Stimulated activated CD4-positive, alpha-beta T cell treated with anti-CD3 and anti-CD28 coated beads, Interleukin-1b, Interleukin-23, amount 100 ng/mL, for 4 hours (primary cell): Measurements from ENCODE around the gene LRFN5.

Experiments
- DNase-seq, 2 donors: peaks; one replicate each; pipeline ENCODE4 v3.0.0-alpha.2; 2020; ENCODE audit warnings: low read depth in 2 of 2

The LRFN5 gene

DNA sequence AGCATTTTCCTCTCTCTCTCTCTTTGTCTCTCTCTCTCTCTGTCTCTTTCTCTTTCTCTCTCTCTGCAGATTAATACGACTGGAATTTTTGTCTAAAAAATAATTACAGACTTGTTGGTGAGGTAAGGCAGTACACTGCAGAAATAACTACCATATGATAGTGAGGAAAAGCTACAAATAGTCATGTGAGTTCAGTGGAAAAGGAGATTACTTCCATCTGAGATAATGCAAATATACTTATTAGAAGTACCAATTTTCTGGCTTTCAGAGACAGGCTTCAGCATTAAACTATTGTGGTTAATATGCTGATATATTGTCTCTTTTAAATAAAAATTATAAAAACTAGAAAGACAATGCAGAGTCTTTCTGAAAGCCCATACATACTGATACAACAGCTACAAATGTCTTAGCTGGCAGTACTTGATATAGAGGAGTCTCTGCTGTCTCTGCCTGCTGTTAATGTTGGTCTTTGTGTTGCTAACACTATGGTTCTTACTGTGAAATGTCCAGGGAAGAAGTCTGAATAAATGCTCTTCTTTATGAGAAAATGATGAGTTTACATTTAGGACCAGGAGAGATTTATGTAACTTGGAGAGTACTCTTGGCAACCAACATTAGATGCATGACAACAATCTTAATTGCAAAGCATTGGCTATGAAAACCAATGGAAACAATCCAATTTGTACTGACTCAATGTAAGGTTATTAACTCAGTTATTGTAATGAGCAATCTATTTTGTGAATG lies 167.0 kb downstream of the LRFN5 start:
- DNase-seq, result no peak

DNA sequence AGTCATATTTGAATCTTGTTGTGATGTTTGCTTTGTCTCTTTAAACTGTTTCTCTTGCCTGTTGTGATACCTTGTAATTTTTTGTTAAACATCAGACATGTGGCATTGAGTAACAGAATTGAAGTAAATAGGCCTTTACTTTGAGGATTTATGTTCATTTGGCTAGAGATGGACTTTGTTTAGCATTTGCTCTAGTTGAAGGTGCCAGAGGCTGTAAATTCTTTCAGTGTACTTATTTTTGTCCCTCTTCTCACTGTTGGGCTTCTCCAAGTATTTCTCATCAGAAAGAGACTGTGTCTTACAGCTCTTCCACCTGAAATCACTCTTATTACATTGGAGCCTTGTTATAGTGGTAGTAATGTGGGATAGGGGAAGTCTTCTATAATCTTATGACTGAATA lies 175.8 kb downstream of the LRFN5 start:
- DNase-seq, result no peak

DNA sequence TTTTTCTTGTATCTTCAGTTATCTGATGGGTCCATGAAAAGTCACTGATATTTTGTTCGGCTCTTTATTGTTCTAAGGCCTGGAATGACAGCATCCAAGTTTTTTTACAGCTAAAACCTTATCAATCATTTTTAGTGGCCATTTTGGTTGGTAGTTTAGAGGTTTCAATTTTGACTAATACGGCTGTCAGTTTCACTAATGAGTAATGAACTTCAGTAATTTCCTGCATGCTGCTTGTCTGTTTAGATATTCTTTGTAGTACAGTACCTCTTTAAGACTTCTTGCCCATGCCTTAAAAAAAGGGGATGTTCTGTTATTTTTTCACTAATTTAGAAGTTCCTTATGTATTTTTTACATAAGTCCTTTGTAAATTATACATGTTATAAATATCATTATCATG lies 176.7 kb downstream of the LRFN5 start:
- DNase-seq, result no peak

DNA sequence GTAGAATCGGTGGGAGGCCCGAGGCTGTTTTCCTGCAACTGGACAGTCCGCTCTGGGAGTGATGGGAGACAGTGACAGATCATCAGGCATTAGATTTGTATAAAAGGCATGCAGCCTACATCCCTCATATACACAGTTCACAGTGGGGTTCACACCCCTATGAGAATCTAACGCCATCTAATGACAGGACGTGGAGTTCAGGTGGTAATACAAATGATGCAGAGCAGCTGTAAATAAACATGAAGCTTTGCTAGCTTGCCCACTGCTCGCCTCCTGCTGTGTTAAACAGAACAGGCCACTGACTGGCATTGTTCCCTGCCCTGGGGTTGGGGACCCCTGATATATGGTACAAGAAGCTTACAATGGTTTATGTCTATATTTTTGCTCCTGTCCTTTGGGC lies 179.0 kb downstream of the LRFN5 start:
- DNase-seq, result no peak

DNA sequence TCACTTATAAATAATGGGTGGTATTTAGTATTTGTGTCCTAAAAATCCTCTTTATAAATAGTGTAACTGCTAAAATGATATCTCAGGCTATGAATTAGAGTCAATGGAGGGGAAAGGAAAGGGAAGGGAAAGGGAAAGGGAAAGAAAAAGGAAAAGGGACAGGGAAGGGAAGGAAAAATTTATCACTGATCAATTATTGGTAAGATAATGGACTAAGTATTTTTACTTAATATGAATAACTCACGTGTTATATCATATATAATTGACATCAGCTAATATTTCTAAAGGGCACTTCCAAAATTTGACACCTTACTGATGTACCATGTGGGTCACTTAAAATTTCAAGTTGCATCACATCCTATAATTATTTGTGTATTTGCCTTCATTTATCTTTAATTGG lies 193.1 kb downstream of the LRFN5 start:
- no peak for DNase-seq

DNA sequence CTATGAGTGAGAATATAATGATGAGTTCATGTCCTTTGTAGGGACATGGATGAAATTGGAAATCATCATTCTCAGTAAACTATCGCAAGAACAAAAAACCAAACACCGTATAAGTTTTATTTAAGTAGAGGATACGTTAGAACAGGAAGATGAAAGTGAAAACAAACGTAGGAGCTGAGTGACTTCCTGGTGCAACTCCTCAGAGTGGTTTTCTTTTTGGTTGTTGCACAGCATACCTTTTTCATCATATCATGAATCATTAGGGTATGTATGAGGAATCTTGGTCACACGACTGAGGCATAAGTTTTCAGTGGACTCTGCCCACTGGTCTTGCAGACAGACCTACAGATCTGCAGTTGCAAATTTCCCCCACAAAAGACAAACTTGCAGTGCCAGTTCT lies 199.0 kb downstream of the LRFN5 start:
- no peak for DNase-seq

DNA sequence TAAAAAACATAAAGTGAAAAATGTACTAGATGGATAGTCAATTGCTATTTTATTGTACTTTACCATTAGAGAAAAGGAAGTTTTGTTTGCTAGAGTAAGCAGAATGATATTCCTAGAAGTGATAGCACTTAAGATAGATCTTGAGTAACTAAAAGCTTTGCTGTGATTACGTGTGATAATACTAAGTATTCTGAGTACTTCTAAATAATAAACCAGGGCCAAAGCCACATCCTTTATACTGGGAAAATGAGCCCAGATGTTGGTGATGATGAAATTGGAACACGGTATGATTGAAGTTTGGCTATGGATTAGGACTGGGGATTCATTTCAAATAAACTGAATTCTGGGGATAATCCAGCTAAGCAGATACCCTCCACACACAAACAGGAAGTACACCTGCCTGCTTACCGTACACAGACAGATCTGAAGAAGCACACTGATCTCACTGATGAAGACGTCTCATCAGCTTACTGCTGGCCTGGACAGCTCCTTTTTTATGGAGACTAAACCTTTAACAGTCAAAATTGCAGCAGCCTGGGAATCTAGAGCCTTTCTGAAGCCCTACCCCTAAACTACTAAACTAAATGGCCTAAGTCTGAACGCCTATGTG lies 199.8 kb downstream of the LRFN5 start:
- DNase-seq, result no peak

DNA sequence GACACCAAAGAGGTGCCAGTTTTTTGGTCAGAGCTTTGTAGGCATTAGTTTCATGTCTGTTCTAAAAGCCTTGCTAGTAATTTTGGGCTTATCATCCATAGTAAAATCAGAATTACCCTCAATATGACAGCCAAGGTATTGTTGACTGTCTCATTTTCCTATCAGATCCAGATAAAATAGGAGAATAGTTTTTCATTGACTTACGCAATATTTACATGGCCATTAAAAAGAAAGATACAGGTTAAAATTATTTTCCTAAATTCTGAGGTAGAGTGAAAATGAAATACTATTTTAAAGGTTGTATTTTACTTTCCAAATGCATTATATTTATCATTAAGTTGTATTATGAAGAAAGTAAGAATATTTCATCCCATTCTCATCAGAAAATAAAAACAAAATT lies 203.7 kb downstream of the LRFN5 start:
- DNase-seq, result no peak

DNA sequence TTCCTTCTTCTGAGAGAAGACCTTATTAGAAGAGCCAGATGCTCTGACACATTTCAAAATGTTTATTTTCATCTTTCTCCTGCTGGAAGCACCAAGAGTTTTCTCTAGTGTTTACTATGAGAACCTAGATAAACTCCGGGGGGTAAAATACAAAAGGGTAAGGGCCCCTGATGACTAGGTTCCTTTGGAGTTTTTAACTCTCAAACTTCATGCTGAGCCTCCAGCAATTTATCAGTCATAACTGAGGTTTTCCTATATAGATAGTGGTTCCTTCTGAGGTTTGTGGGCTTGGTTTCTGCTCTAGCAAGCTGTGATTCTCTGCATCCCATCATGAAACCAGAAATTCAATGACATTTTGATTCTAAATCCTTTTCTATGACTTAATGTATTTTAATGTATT lies 210.9 kb downstream of the LRFN5 start:
- DNase-seq, result no peak

DNA sequence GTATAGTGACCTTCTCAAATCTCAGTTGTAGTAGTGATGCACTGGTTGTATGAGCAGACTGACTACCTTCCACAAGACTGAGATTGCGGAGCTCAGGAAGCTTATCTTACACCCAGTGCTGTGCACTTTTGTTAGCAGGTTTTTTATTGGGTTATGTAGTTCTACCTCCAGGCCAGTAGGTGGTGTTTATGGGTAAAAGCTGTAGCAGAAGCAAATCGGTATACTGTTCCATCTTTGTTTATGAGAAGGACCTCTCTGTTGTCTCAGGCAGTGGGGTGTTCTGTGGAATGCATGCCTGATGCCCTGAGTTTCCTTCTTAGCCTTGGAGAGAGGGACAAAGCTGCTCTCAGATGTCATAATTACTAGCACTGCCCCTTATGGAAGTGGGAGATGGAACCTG lies 217.8 kb downstream of the LRFN5 start:
- no peak for DNase-seq

DNA sequence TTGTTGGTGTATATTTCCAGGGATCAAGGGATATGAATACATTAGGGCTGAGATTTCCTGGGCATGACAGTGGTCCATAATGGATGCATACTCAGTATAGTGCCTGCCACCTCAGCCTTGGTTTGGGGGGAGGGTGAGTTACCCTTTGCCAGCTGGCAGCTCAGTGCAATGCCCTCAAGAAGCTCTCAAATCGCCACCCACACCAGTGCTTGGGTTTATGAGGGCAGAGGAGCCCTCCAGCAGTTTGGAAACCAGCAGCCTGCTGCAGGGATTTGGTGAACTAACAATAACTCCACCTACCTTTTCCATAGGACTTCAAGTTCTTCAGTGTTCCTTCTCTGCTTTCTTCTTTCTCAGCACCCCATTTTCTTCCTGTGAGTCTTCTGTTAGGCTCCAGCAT lies 218.9 kb downstream of the LRFN5 start:
- no peak for DNase-seq

DNA sequence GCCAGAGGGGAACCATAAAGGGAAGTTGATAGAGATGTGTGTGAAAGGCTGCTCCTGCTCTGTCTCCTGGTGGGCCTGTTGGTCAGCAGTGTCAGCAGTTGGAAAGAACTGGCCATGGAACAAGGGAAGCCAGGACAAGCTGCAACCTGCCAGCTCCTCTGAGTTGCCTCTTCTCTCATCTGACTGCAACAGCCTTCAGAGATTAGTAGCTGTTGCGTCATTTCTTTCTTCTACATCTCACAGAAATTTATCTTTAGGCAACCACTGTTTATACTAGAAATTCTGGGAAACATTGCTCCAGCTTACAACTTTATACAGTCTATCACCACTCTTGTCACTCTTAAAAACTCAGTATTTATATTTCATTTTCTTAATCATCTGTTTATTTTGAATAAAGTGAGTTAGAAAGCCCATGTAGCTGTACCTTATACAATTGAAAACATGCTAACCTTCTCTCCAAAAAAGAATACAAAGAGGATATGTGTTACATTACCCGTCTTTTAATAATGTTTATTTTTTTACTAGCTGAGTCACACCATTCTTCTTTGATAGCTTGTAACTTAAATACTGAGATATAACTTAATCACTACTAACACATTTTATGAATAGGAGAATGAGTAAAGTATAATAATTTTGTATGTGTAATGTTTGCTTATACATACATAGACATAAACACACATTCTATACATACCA lies 224.2 kb downstream of the LRFN5 start:
- DNase-seq, result no peak

DNA sequence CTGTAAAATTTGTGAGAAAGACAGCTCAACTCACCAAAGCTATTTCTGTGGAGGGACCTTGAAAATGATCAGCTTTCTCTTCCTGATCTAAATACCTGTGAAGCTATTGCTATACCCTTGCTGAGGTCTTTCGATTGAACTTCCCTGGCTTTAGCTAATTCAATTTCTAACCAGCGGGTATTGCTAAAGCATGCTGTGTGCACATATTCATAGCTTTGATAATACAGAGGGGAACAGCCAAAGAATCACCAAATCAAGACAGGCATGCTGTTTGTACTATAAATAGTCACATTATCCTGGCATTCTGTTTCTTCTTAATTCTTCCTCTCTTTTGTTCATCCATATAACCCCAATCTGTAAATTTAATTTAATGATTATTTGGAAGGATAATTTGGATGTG lies 233.0 kb downstream of the LRFN5 start:
- no peak for DNase-seq

DNA sequence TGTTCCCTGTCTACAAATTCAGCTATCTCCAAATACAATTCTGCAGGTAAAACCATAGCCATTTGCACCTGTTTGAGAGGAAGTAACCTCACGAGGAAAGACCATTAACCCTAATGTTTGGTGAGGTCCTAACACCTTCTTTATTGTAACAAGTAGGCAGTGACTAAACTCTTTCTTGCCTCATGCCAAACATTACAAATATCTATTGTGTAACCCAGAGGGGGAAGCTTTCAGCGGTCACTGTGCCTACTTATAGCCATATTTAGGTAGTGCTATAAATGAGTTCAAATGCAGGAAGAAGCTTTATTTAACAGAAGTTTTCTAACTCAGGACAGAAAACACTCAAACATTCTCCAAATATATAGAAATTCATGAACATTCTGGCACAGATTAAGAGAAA lies 252.7 kb downstream of the LRFN5 start:
- DNase-seq, result no peak

DNA sequence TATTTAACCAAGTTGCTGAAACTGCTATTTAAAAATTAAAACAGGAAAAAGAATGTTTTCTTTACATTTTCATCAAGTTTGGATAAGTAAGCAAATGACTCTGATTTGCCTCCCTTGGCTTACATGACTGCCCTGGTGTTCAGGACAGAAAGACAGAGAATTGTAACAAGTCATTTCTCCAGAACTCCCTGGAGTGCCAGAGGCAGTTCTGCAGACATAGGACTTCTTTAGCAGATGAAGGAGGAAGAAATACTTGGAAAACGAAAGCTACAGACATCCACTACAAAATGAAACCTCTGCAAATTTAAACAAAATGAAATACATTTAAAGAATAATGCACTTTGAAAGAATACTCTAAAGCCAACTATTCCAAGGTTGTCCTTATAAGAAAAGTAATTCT lies 253.9 kb downstream of the LRFN5 start:
- DNase-seq, result no peak

DNA sequence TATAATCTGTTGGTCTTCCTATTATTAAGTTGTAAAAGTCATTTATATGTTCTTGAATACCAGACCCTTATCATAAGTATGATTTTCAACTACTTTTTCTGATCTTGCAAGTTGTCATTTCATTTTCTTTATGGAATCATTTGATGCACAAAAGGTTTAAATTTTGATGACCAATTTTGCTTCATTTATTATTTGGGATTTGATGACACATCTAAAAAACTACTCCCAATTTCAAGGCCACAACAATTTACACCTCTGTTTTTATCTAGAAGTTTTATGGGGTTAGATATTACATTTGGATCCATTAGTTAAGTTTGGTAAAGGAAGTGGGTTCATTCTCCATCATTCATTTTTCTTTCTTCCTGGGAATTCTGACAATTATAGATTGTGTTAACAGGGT lies 259.2 kb downstream of the LRFN5 start:
- DNase-seq, result no peak

DNA sequence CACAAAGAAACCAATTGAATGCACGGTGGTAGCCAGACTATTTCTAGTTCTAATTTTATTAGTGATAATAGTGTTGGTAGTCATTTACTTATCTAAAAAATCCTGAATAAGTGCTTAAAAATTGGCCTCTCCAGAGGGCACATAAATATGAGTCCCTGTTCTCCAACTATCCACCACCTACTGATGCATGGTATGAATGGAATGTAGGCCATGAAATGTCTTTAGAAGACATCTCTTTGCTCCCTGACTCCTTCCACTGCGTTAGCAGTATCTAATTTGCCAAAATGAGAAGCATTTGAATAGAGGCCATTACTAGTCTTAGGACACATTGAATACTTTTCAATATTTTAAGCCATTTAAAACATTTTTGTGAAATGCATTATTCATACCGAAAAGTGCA lies 261.7 kb downstream of the LRFN5 start:
- DNase-seq, result no peak

DNA sequence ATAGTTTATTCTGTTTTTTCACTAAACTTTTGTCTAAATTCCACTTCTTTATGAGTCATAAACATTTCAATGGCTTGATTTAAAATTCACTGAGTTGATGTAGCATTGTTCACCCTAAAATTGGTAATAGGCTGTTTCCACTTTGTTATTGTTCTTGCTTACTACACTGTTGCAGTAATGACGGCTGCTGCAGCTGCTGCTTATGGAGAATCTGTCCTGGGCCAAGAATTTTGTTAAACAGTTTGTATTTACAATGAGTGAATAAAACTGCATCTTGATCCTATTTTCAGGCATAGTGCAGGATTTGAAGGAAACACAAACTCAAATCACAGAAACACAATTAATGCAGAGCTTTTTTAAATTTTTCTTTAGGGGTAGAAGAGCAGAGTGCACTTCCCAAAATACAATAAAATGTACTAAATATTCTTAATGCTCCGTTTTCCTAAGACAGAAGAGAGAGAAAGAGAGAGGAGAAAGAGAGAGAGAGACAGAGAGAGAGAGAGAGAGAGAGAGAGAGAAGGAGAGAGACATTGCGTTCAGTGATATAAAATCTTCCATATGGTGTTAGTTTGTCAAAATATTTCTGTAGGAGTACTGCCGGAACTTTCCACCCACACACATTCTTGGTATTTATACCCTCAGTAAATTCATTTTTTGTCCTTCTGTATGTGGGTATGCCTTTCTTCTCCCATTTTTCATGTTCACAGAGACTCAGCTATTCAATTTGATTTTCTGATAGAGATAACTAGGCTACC lies 266.4 kb downstream of the LRFN5 start:
- no peak for DNase-seq

DNA sequence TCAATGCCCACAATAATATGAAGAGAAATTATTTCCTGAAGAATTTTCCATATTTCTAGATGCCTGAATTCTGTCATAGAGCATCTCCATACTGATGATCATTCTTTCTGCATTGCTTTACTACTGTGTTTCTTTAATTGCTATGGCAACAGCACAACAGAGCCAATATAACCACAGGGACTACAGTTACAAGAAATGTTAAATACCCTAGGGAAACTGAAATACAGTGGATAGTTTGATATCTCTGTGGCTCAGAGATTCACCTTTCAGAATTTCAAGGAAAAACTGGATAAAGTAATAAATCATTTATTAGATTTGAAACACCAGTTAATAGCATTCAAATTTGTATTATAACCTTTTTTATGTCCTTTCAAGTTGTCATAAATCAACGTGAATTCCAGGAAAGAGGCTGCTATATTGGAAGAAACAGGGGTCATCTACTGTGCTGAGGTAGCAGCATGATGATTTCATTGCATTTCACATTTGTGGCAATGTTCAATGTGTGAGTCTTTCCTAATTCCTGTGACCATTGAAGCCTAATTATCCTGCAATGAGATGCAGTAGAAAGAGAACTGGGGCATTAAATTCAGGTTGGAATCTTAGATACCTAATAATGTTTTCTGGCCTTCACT lies 267.1 kb downstream of the LRFN5 start:
- DNase-seq, result no peak

DNA sequence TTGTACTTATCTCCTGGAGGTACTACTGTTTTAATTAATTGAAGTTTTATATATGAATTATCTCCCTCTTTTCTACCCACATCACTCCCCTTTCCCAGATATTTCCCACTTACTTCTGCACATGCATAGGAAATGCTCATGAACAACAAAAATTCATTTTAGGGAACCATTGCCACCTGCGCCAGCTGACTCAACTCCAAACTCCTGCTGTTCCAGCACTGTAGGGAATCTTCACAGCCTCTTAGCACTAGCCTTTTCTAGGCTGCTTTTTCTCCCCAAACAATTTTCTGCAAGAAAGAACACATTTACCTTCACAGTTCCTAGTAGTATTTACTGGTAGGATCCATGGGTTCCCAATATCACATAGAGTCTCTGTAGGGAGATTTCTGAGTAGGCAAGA lies 268.4 kb downstream of the LRFN5 start:
- DNase-seq, result no peak

DNA sequence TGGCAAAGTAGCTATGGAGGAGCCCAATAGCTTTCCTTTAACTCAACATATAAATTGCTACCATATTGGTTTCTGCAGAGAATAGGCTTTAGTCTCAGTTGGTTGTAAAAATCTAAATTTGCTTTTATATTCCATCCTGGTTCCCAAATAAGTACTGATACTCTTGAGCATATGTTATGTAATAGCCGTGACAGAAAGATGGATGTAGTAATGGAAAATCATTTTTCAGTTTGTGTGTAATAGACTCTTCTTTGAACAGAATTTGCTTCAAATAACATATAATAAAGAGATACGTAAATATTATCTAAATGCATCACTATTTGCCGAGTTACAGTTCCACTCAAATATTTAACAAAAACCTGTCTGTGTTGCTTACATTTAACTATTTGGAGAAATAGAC lies 271.6 kb downstream of the LRFN5 start:
- DNase-seq, result no peak

DNA sequence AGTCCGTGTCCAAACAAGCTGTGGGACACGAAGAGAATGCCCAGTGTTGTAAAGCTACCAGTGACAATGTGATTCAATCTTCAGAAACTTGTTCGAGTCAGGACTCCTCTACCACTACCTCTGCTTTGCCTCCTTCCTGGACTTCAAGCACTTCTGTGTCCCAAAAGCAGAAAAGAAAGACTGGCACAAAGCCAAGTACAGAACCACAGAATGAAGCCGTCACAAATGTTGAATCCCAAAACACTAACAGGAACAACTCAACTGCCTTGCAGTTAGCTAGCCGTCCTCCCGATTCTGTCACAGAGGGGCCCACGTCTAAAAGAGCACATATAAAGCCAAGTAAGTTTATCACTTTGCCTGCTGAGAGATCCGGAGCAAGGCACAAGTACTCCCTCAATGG lies 284.9 kb downstream of the LRFN5 start:
- no peak for DNase-seq
